NCI-H1105 treated with DMSO at 0.1 percent for 48 hours (cell line): ENCODE results near the gene AQP2.

Source experiments
- DNase-seq: peaks from one replicate; lab custom pipeline; 2025; lab: John Stamatoyannopoulos, UW

The AQP2 gene

DNA sequence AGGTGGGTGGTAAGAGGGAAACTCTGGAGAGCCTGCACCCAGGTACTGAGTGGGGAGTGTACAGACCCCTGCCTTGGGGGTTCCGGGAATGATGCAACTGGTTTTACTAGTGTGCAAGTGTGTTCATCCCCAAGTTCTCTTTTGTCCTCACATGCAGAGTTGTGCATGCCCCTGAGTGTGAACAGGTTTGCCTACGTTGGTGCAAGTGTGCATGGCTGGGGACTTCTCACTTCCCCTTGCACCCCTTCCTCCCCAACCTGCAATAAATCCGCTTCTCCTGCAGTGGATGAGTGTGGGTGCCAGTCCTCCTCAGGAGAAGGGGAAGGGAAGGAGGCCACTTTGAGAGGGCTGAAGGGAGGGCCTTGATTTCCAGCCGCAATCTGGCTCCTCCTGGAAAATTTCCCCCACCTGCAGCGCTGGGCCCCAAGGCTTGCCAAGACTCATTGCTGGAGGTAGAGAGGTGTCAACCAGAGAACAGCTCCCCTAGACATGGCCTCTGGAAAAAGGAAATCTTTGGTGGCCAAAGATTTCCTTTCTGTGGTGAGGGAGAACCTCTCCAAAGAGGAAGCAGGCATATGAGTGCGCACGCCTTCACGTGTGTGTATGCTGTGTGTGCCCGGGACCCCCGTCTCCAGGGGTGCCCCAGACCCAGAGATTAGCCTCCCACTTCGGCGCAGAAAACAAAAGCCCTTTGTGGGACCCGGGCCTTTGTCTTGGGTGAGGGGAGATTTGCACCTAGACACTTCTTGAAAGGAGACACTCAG, 5.5 kb downstream of the AQP2 start:
- no peak for DNase-seq

DNA sequence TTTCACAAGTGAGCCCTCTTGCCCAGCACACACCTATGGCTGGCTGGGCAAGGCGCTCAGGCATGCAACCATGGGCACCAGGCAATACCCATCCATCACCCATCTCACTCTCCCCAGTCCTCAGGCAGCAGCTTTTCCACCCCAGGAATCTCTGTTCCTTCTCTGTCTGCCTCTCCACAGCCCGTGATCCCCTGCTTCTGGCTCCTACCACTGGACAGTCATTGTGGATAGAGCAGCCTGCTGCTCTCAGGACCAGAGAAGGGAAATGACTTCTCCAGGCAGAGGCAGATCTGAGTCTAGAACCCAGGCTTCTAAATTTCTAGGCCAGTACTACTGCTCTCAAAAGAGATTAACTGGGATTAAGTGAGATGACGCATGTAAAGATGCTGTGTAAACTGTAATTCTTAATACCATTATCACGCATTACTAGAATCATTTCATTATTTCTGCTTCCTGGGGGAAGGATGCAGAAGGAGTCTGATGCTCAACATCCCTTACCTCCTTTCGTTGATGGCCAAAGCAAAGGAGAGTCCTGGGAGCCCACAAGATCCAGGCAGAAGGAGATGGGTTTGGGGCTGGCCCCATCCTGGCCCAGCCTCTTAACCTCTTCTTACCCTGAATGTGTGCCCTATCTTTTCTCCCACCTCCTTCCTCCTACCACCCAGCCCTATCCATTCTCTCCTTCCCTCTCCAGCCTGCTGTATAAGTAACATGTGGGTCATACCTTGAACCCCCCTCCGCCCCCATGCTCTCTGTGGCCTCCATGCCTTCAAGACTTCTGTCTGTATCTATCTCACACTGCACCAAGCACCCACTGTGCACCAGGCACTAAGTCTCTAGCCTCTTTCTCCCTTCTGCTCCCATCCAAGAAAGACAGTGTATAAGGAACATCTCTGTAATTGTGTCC, 6.4 kb downstream of the AQP2 start:
- no peak for DNase-seq

DNA sequence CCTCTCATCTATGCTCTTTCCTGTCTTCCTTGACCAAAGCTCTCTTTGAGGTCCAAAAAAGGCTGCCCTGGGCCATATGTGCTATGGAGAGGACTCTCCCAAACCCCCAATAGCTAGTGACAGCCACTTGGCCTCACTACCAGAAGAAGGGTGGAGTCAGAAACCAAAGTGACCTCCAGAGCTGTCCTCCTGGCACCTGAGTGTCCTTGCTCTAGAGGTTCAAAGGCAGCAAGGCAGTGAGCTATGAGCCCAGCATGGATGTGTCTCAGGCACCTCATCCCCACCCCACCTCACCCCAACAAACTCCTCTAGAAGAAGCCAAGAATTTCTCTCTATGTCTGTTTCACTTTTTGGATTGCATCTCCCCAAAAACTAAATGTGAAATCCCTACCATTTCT, 7.0 kb downstream of the AQP2 start:
- DNase-seq = no peak

DNA sequence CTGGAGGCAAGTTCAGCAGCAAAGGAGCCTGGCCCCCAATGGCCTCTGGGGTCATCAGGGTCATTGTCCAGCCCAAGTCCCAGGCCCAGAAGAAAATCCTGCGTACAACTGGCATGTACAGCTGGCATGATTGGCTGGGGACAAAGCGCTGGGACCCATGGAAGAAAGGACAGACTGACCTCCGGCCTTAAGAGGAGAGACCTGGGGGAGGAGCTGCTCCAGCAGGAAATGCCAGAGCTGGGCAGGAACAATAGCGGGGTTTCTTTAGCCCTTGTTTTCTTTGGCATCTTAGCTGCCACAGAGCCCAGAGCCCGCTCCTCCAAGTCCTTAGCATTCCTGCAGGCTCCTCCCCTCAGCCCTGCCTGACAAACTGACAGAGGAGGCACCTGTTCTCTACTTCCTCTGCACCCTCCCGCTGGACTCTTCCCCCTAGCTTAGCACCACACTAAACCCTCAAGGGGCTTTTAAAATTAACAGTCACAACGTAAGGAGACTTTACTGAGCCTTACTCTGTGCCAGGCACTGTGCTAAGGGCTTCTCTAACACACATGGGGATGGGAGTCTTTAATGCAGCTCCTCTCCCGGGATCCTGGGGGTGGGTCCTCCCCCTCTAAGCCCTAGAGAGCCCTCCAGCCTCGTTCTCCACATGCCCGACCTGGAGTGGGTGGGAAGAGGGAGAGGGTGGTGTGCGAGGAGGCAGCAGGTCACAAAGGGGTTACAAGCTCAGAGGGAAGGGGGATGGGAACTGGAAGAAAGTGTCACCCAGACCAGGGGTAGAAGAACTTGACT, 9.3 kb downstream of the AQP2 start:
- no peak for DNase-seq

DNA sequence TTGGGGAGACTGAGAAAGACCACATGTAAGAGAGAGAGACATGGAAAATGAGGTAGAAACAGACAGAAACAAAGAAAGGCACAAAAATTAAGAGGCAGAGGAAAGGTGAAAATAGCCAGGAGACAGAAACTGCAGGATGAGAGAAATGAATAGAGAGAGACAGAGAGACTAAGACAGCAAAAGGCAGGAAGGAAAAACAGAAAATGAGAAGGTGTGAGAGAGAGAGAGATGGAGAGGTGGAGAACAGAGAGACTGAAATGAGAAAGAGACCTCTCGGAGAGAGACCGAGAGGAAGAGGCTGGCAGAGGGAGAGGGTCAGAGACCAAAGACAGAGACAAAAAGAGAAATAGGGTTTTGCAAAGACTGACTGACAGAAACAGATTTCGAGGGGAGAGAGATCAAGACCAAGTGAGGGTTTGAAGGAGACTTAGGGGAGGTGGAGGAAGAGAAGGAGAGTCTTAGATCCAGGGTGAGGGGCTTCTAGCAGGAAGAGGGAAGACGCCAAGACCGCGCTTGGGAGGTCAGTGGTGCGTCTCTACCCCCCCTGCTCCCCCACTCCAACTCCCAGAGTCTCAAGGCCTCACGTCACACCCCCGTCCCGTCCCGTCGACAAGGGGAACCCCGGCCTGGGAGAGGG, 10.1 kb downstream of the AQP2 start:
- no peak for DNase-seq

DNA sequence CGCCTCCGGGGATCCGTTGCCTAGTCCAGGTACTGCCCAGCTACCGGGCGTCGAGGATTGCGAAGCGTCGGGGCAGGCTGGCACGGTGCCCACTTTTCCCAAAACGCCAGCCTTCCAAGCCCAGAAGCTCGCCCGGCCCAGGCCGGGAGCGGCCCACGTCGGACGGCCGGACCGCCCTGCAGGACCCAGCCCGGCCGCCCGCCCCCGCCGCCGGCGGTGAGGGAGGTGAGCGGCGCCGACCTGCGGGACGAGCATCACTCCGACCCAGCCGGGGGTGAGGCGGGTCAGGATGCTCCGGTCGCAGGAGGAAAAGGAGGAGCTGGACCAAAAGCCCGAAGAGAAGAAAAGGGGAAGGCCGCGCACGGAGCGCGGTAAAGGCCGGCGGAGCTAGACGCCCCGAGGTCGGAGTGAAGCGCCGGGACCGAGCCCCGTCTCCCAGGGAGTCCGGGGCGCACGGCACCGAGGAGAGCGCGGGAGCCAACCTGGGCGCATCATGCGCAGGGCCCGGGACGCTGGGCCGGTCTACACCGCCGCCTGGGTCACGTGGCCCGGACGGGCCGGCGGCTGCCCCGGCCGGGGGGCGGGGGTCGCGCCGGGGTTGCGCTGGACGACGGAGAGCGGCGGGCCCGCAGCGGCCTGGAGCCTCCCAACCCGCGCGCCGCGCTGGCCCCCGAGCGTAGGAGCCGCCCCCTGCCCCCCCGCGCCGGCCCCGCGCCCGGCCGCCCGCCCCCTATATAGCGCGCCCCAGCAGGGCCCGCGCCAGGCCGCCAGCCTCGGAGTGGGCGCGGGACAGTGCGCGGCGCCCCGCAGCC, 10.8 kb downstream of the AQP2 start, which contains the start of gene AQP5:
Gene AQP5 (plus strand): TSS at position 762 of the 812 bp plus-strand sequence. CDS start 146 bp downstream, outside the sequence.
- no peak for DNase-seq

DNA sequence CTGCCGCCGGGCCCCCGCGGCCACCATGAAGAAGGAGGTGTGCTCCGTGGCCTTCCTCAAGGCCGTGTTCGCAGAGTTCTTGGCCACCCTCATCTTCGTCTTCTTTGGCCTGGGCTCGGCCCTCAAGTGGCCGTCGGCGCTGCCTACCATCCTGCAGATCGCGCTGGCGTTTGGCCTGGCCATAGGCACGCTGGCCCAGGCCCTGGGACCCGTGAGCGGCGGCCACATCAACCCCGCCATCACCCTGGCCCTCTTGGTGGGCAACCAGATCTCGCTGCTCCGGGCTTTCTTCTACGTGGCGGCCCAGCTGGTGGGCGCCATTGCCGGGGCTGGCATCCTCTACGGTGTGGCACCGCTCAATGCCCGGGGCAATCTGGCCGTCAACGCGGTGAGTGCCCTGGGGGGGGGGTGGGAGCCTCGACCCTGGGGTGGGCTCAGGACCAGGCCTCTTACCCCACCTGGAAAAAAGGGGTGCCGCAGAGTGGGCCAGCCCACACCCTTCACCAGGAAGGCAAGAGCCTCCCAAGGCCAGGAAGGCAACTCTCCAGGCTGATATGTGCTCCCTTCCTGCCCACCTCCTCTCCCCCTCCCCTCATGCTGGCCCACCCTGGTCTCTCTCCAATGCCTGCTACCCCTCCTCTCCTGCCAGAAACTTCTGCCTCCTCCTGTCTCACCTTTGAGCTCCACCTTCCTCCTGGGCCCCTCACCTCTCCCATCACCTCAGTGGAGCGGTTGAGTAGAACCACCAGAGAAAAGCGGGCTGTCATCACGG, 11.6 kb downstream of the AQP2 start:
- no peak for DNase-seq

DNA sequence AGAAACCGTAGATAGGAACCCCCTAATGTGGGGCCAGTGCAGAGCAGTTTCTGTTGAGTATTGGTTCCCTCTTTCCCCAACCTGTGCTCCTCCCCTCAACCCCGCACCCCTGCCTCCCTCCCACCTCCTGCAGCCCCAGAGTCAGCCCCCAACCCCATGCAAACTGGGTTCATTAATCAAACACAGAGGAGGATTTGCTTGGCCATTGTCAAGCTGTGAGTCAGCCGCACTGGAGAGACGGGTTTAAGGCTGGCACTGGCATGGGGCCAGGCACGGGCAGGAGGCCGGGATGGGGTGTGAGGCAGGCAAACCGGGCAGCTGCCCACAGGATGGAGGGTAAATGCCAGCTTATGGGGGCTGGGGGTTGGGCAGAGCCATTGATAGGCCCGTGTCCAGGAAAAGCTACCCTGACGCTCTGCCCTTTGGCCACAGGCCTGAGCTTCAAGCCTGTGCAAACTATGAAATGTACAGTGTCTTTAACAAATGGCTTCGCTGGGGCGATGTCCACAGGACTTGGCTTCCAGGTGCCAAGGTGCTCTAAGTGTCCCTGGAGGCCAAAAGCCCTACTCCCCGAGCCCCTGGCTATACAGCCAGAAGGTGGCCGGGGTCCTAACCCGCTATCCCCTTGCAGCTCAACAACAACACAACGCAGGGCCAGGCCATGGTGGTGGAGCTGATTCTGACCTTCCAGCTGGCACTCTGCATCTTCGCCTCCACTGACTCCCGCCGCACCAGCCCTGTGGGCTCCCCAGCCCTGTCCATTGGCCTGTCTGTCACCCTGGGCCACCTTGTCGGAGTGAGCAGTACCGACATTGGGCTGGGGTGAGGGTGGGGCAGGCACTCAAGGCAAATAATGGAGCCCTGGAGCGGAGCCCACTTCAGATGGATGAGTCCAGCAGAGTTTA, 12.6 kb downstream of the AQP2 start:
- DNase-seq = peak; percentile 5

DNA sequence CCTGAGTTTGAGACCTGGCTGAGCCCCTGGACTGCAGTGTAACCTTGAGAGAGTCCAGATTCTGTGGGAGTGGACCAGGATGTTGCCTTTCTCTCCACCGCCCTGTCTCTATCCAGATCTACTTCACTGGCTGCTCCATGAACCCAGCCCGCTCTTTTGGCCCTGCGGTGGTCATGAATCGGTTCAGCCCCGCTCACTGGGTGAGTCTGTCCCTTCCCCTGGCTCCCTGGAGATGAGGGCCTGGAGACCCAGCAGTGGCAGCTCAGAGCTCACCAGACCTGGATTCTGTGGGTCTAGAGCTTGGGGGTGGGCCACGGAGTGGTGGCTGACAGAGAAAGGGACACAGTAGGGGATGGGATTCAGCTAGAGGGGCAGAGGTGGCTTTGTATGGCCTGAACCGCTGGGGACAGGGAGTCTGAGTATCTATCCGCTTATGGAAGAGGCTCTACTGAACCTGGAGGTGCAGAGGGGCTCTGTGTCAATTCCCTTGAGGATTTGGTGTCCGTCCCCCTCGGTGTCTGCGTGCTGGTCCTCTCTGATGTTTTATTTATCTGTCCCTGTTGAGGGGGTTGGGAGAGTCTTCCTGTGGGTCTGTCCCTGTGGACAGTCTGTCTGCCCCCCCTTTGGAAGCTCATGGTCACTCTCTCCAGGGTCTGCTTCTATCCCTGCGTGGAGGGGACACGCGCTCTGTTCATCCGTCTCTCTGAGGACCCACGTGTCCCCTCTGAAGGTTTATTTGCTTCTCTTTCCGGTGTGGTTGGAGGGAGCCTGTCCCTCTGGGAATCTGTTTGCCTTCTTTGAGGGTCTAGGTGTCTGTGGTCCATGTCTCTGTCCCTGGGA, 13.7 kb downstream of the AQP2 start:
- no peak for DNase-seq

DNA sequence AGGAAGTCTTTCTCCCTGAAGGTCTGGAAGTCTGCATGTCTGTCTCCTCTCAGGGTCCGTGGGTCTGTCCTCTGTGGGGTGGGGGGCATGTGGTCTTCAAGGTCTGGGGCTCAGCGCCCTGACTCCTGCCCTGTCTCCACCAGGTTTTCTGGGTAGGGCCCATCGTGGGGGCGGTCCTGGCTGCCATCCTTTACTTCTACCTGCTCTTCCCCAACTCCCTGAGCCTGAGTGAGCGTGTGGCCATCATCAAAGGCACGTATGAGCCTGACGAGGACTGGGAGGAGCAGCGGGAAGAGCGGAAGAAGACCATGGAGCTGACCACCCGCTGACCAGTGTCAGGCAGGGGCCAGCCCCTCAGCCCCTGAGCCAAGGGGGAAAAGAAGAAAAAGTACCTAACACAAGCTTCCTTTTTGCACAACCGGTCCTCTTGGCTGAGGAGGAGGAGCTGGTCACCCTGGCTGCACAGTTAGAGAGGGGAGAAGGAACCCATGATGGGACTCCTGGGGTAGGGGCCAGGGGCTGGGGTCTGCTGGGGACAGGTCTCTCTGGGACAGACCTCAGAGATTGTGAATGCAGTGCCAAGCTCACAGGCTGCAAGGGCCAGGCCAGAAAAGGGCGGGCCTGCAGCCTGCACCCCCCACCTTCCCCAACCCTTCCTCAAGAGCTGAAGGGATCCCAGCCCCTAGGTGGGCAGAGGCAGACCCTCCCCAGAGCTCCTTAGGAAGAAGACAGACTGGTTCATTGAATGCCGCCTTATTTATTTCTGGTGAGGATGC, 14.5 kb downstream of the AQP2 start:
- DNase-seq = no peak

DNA sequence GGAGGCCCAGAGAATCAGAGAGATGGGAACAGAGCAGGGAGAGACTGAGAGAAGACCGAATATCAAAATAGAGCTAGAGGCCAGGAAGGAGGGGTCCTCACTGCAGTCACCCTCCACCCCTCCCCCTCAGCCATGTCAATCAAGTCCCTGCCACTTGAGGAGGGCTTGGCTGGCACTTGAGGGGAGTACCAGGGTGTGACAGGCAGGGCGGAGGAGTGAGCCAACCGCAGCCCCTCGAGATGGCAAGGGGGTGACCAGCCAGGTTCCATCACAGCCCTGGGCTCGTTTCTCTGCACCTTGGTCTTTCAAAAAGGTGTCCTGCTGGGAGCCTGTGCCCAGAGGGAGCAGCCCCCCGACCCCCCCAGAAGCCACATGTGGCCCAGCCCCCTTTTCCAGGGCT, 15.3 kb downstream of the AQP2 start:
- DNase-seq = no peak

DNA sequence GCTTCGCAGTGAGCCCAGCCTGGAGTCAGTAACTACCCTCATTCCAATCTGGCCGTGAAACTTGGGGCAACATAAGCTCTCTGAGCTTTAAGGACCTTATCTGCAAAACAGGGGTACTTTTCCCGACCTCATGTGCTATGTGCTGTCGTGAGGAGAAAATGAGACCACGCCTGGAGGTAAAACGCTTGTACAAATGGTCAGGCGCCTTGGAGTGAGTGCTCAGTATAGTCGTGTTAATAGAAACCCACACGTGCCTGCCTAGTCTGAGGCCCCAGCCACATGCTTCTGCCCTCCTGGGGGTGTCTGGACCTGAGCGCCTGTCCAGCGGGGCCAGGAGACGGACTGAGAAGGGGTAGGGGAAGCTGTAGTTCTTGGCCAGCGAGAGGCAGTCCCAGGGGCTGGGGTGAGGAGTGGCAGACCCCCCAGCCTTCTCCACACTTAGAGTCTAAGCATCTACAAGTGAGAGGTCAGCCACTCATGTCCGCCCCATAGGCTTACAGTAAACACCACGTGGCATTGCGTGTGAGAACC, 16.0 kb downstream of the AQP2 start:
- no peak for DNase-seq

DNA sequence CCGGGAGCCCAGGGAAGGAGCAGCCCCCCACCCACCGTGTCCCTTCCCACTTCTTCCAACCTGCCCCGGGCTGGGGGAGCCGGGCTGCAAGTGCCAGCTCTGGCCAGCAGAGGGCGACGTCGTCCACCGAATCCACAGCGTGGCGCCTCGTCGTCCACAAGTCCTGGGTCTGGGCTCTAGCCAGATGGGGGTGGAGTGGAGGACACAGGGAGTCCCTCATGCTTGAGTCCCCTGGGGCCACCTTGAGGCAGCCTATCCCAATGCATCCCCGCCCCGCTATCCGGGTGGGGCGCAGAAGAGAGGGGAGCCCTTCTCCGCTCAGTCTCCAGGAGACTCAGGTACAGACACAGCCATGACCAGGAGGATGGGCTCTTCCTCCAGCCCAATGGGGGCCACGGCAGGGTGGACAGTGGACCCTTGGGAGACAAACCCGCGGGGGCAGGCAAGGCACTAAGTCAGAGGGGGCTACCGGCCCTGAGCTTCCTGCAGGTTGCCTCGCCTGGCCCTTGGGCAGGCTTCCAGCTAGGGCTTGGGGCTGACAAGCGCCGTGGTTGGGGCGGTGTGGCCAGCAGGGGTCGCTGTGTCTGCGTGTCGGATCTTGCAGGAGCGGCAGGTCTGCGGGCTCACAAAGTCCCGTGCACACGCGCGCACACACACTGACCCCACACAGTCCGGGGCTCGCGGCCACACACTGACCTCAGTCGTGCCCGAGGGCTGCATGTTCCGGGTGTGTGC, 16.7 kb downstream of the AQP2 start:
- DNase-seq = peak; percentile 50

DNA sequence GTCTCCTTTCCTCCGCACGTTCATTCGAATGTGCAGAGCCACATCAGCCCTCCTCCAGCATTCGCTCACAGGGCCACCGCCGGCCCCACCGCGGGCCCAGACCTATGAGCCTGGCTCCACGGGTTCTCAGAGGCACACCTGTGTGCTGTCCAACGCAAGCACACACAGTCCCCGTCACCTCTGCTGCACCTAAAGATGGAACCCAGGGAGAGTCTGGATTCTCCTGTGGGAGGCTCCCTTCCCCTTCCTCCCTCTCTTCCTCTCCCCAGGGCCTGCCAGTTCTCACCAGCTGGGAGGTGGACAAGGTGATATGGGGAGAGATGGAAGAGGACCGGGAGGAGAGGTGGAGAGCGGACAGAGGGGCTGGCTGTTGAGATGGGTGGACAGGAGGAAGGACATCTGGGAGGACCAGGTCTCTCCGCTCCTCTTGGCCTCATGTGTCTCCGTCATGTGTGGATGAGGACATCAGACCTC, 17.3 kb downstream of the AQP2 start:
- DNase-seq = no peak

DNA sequence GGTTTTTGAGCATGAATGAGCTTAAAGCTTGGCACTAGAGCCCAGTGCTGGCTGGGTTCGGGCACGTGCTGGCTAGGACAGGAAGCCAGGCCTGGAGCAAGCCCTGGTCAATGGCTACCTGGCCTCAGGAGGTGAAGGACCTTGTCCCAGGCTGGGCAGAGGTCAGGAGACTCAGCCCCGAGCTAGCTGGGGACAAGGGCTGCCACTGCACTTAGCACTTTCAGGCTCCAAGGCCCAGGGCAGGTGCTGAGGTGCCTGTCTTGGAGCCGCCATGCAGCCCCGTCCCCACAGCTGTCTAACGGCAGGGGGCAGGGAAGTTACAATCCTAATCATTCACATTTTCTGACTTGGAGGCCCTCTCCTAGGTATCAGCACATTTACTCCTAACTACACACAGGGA, 17.9 kb downstream of the AQP2 start:
- no peak for DNase-seq

DNA sequence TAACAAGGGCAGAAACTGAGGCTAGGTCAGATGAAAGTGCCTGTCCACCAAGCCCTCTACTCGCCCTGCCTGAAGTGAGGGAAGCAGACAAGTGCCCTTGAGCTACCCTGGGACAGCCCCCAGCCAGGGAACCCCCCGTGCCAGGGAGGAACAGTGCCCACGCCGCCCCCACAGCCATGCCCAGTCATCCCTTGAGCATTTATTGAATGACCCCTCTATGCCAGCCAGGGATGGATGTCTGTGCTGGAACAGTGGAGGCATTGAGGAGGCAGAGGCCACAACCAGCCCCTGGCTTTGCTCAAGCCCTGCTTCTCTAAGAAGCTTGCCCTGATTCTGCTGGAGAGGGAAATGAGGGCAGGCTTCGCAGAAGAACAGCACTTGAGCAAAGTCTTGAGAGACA, 18.5 kb downstream of the AQP2 start:
- DNase-seq = no peak
